HL-60 (cell line): ENCODE measurements around the gene GFOD1.

ENCODE experiments used
- DNase-seq, 2 experiments: peaks; one replicate each; pipeline ENCODE4 v3.0.0-alpha.2; 2010 to 2020; ENCODE audit warnings: low read depth in 1 of 2, low spot score in 1 of 2
- H3K27ac ChIP-seq: fragments of 250-450 bp; sonication (Bioruptor Pico); replicated peaks from 2 replicates; pipeline ENCODE4 v1.5.1; 2020; ENCODE audit warnings: mild to moderate bottlenecking, moderate library complexity
- H3K27me3 ChIP-seq: fragments of 250-450 bp; sonication (Bioruptor Pico); 2 replicates; pipeline ENCODE4 v1.5.1; 2021; ENCODE audit warnings: mild to moderate bottlenecking, moderate library complexity; ENCODE audit not compliant: insufficient read depth, poor library complexity, severe bottlenecking
- H3K4me3 ChIP-seq: replicated peaks from 2 replicates; pipeline ENCODE4 v1.5.1; 2011; ENCODE audit warnings: mild to moderate bottlenecking, control low read depth, low read length; ENCODE audit not compliant: insufficient read depth
- CTCF ChIP-seq: IDR thresholded peaks from one replicate; pipeline ENCODE4 v1.5.1; 2011; ENCODE audit warnings: low read length, control low read depth, inconsistent platforms; ENCODE audit not compliant: insufficient read depth
- GABPA ChIP-seq: IDR thresholded peaks from 2 replicates; pipeline ENCODE4 v1.6.1; 2012; ENCODE audit warnings: low read depth
- POLR2AphosphoS5 ChIP-seq: IDR thresholded peaks from 2 replicates; pipeline ENCODE4 v1.6.1; 2012; ENCODE audit warnings: low read depth
- REST ChIP-seq: IDR thresholded peaks from 2 replicates; pipeline ENCODE4 v1.6.1; 2012; ENCODE audit warnings: low read depth; ENCODE audit not compliant: insufficient replicate concordance
- SPI1 ChIP-seq: IDR thresholded peaks from 2 replicates; pipeline ENCODE4 v1.6.1; 2012; ENCODE audit warnings: low read depth, mild to moderate bottlenecking, borderline replicate concordance

Gene GFOD1

GRCh38 chr6:13455552-13455966 lies 31.8 kb downstream of the GFOD1 start:
- Histone ChIP-seq H3K27ac (peak overlapping the region; percentile 49), H3K27me3 (no peaks in the 10 kb centered on the region), H3K4me3 (no peak overlapping the region)
- TF ChIP-seq REST (no peak), GABPA (no peak), CTCF (no peak), SPI1 (no peak), POLR2AphosphoS5 (no peak)
- no peak for DNase-seq

GRCh38 chr6:13454286-13455221 lies 32.8 kb downstream of the GFOD1 start:
- Histone ChIP-seq H3K4me3 (no peak overlapping the region), H3K27me3 (no peaks in the 10 kb centered on the region), H3K27ac (peak overlapping the region; percentile 49)
- peak; percentile 86 to 87 for DNase-seq
- TF ChIP-seq REST (no peak), SPI1 (0 out of 2 replicates have a peak, but pooled peaks have one; percentile 2), POLR2AphosphoS5 (peak; percentile 89), GABPA (0 out of 2 replicates have a peak, but pooled peaks have one; percentile 11)

GRCh38 chr6:13453771-13454251 lies 33.6 kb downstream of the GFOD1 start:
- DNase-seq = peak in 1 of 2 experiments; percentile 4
- H3K27ac ChIP-seq = peak overlapping the region; percentile 49
- TF ChIP-seq GABPA = no peak
- TF ChIP-seq REST = no peak
- TF ChIP-seq SPI1 = no peak
- no peak for TF ChIP-seq CTCF
- TF ChIP-seq POLR2AphosphoS5 = no peak
- H3K27me3 ChIP-seq = no peaks in the 10 kb centered on the region
- H3K4me3 ChIP-seq = no peak overlapping the region
